UCSD-AML1 (cell line): ENCODE results near the gene C9orf50.
"Not testable (repeated sequence)": the region's sequence is repeated elsewhere in the genome, so short reads cannot be mapped to it uniquely, and the experiment has no call there.

ENCODE experiments used
- DNase-seq: peaks from one replicate; lab custom pipeline; 2025; ENCODE audit not compliant: unreplicated experiment; lab: John Stamatoyannopoulos, UW

Gene C9orf50

GRCh38 chr9:129595311-129595741, 25.6 kb downstream of the C9orf50 start:
- DNase-seq: no peak

GRCh38 chr9:129594632-129595031, 26.3 kb downstream of the C9orf50 start:
- DNase-seq: no peak

- DNase-seq: not testable (repeated sequence)
Measured at GRCh38 chr9:129592790-129593189, 28.1 kb downstream of the C9orf50 start.

GRCh38 chr9:129591916-129592315, 29.0 kb downstream of the C9orf50 start:
- no peak for DNase-seq

GRCh38 chr9:129590466-129590865, 30.4 kb downstream of the C9orf50 start:
- no peak for DNase-seq

GRCh38 chr9:129587487-129588262, 33.2 kb downstream of the C9orf50 start:
- DNase-seq: no peak

- no peak for DNase-seq
Measured at GRCh38 chr9:129586685-129587084, 34.2 kb downstream of the C9orf50 start.

GRCh38 chr9:129586245-129586644, 34.7 kb downstream of the C9orf50 start:
- no peak for DNase-seq

- no peak for DNase-seq
Measured at GRCh38 chr9:129585352-129585751, 35.5 kb downstream of the C9orf50 start.

GRCh38 chr9:129584136-129584535, 36.8 kb downstream of the C9orf50 start:
- DNase-seq: peak; percentile 62

- DNase-seq: no peak
Measured at GRCh38 chr9:129583308-129584038, 37.4 kb downstream of the C9orf50 start.

GRCh38 chr9:129582855-129583254, 38.0 kb downstream of the C9orf50 start:
- no peak for DNase-seq

- DNase-seq: no peak
Measured at GRCh38 chr9:129581505-129582189, 39.3 kb downstream of the C9orf50 start.

GRCh38 chr9:129580211-129580915, 40.5 kb downstream of the C9orf50 start:
- DNase-seq: no peak

- no peak for DNase-seq
Measured at GRCh38 chr9:129579294-129579693, 41.6 kb downstream of the C9orf50 start.

GRCh38 chr9:129576546-129577543, 44.1 kb downstream of the C9orf50 start:
- DNase-seq: peak; percentile 49

- no peak for DNase-seq
Measured at GRCh38 chr9:129575818-129576217, 45.1 kb downstream of the C9orf50 start.

- no peak for DNase-seq
Measured at GRCh38 chr9:129574911-129575585, 45.9 kb downstream of the C9orf50 start.

- DNase-seq: no peak
Measured at GRCh38 chr9:129573977-129574376, 46.9 kb downstream of the C9orf50 start.
